OCI-LY7 (cell line): ENCODE data around the gene NDUFA1.

Source experiments
- CTCF ChIP-seq: fragments of 200-600 bp; sonication (generic); conservative IDR thresholded peaks from 2 replicates; pipeline ENCODE4 v1.5.1; 2014; ENCODE audit warnings: mild to moderate bottlenecking, antibody characterized with exemption, low read length, moderate library complexity, mixed read lengths
- EZH2phosphoT487 ChIP-seq: fragments of 200-600 bp; sonication (generic); IDR thresholded peaks from 2 replicates; pipeline ENCODE4 v1.6.1; 2018; ENCODE audit warnings: low read depth, borderline replicate concordance, mild to moderate bottlenecking, mixed run types, antibody characterized with exemption, low read length, moderate library complexity, mixed read lengths

GRCh38 chrX:119899125-119899524, 27.5 kb downstream of the NDUFA1 start:
- no peak for TF ChIP-seq EZH2phosphoT487
- no peak for TF ChIP-seq CTCF
